Esophagus squamous epithelium (tissue), 5 donors: ENCODE measurements around the gene SPTLC2. TPM values are rescaled to one million over a fixed set of nuclear protein-coding genes. Genes with fewer than 3 reads are reported as not detected.
A peak's percentile ranks its signal among the peaks of the same experiment; 100 is the strongest.

Experiments used
- DNase-seq: peaks from one replicate; lab custom pipeline; 2025; lab: John Stamatoyannopoulos, UW
- H3K27ac ChIP-seq, 4 donors: fragments of 200-600 bp; sonication (generic); one replicate each; pipeline ENCODE4 v1.5.1; 2016 to 2019; ENCODE audit warnings: mild to moderate bottlenecking in 1 of 4
- H3K27me3 ChIP-seq, 4 donors: fragments of 200-600 bp; sonication (generic); 1 replicate in 3 of 4; 2 replicates in 1 of 4; pipeline versions ENCODE4 v1.5.1 to v1.6.0; 2017 to 2021; ENCODE audit warnings: antibody characterized with exemption in 1 of 4
- H3K36me3 ChIP-seq, 3 donors: fragments of 200-600 bp; sonication (generic); one replicate each; pipeline ENCODE4 v1.5.1; 2016 to 2019
- H3K4me1 ChIP-seq, 3 donors: fragments of 200-600 bp; sonication (generic); one replicate each; pipeline ENCODE4 v1.5.1; 2017 to 2019
- H3K4me3 ChIP-seq, 4 donors: fragments of 200-600 bp; sonication (generic); 1 replicate in 3 of 4; 2 replicates in 1 of 4; pipeline ENCODE4 v1.5.1; 2016 to 2019; ENCODE audit warnings: mild to moderate bottlenecking in 2 of 4, moderate library complexity in 1 of 4
- H3K9me3 ChIP-seq, 3 donors: fragments of 200-600 bp; sonication (generic); one replicate each; pipeline ENCODE4 v1.5.1; 2016 to 2019
- POLR2A ChIP-seq, 4 donors: fragments of 450-650 bp; IDR thresholded peaks; one replicate each; pipeline ENCODE4 v1.6.1; 2017; ENCODE audit warnings: antibody characterized with exemption in 4 of 4, mild to moderate bottlenecking in 4 of 4, moderate library complexity in 3 of 4
- WGBS, 2 donors: methylation state at CpG; one replicate each; pipeline ENCODE4 v1.1.5; 2018; 5-methylcytosine and 5-hydroxymethylcytosine counted together
- intact Hi-C: fragments of 100-400 bp; cut with DNase I; formaldehyde crosslinking; loops from one replicate; pipeline ENCODE4 v1.15.0; 2022
- small RNA-seq, 4 donors: library from RNA; depleted of rRNA; stranded (forward); fragments of <200 nt; gene quantifications; one replicate each; pipeline ENCODE3, GENCODE V24; 2016
- total RNA-seq, 4 donors: library from RNA; depleted of rRNA; stranded (reverse); fragments of >200 nt; gene quantifications; one replicate each; pipeline ENCODE4 v1.1.0, GENCODE V29; 2016
- TF ChIP-seq, protein P1 (sequence below), 6 experiments: fragments of 450-650 bp in 4 of 6; fragments of 200-600 bp in 2 of 6; sonication (generic) in 2 of 6; IDR thresholded peaks; one replicate each; pipeline ENCODE4 v1.5.1; 2016 to 2019; ENCODE audit warnings: antibody characterized with exemption in 6 of 6, mild to moderate bottlenecking in 4 of 6, moderate library complexity in 4 of 6
- donor health status: DM: yes; HTN: yes; CAD: no.

SPTLC2 gene
- total RNA-seq, 4 donors from 2014 or later, result 35.1 to 50.5 (median 39.9) TPM

DNA sequence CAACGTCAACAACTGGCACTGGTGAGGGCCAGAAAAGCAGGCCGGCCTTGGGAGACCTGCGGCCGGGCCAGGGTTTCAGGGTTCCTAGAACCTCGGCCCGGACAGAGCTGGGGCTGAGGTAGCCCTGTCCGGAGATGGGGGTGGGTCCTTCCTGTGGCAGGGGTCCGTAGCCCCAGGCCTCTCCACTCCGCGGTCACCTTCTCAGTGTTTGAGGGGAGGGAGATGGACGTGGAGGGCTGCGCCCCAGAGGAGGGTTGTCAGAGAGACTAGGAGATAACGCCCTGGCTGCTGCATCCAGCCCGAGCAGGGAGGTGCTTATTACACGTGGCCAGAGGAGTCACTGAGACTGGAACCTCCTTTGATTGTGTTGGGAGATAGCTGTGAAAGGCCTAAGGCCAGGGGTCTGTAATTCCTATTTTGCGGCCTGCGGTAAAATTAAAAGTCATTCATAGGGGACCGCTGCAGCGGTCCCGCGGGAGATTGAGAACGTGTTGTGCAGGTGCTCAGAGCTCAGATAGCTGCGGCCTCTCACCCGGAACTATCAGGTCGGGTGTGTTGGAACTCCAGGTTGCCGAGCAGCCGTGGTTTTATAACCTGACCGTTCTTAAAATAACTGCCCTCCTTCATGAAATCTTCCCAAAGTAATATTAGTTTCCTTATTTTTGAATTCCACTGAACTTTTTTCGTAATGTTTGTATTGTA is 158.0 kb downstream of the SPTLC2 start:
- Histone ChIP-seq H3K36me3 (peaks cover 21 to 44% (median 37%) of the 10 kb centered on the region in 3 donors), H3K27me3 (no peaks in the 10 kb centered on the region), H3K9me3 (no peaks in the 10 kb centered on the region), H3K4me3 (peak overlapping the region; percentile 83 to 99 (median 88)), H3K27ac (peak overlapping the region; percentile 88 to 96 (median 94)), H3K4me1 (peaks cover 0 to 38% (median 19%) of the 10 kb centered on the region in 3 donors)
- DNase-seq, result no peak
- TF ChIP-seq, protein P1, sequence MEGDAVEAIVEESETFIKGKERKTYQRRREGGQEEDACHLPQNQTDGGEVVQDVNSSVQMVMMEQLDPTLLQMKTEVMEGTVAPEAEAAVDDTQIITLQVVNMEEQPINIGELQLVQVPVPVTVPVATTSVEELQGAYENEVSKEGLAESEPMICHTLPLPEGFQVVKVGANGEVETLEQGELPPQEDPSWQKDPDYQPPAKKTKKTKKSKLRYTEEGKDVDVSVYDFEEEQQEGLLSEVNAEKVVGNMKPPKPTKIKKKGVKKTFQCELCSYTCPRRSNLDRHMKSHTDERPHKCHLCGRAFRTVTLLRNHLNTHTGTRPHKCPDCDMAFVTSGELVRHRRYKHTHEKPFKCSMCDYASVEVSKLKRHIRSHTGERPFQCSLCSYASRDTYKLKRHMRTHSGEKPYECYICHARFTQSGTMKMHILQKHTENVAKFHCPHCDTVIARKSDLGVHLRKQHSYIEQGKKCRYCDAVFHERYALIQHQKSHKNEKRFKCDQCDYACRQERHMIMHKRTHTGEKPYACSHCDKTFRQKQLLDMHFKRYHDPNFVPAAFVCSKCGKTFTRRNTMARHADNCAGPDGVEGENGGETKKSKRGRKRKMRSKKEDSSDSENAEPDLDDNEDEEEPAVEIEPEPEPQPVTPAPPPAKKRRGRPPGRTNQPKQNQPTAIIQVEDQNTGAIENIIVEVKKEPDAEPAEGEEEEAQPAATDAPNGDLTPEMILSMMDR (IDR thresholded peaks at IDR 0.05), result no peak
- TF ChIP-seq POLR2A (IDR thresholded peaks at IDR 0.05), result no peak
- WGBS, 2 donors, result 0 to 1% methylated on average over 15 to 17 of the region's 29 CpGs
- intact Hi-C loops, result no loop called here

- intact Hi-C loops, result no loop called here
- H3K36me3 ChIP-seq, result peaks cover 16 to 44% (median 30%) of the 10 kb centered on the region in 3 donors
- no peaks in the 10 kb centered on the region for H3K27me3 ChIP-seq
- TF ChIP-seq POLR2A (IDR thresholded peaks at IDR 0.05), result peak in 3 of 4 donors; percentile 54 to 74 (median 66)
- TF ChIP-seq, protein P1 (IDR thresholded peaks at IDR 0.05), result no peak
- H3K4me3 ChIP-seq, result peak within 1 kb of the TSS; percentile 83 to 99 (median 88)
- peaks cover 0 to 38% (median 19%) of the 10 kb centered on the region in 3 donors for H3K4me1 ChIP-seq
- H3K9me3 ChIP-seq, result no peaks in the 10 kb centered on the region
- WGBS, 2 donors, result 0 to 1% methylated on average over 26 to 39 of the region's 50 CpGs
- DNase-seq, result peak; percentile 92
- peak within 1 kb of the TSS; percentile 88 to 96 (median 94) for H3K27ac ChIP-seq
Measured at GRCh38 chr14:77457522-77458248, 158.8 kb downstream of the SPTLC2 start, which contains the start of the genes AHSA1 and VIPAS39. Gene AHSA1, plus strand, starts transcription at chr14:77458093. Its CDS starts 97 bp downstream, at chr14:77458190. Gene VIPAS39, minus strand, starts transcription at chr14:77457601. Its CDS starts 3,499 bp downstream, at chr14:77454102.

DNA sequence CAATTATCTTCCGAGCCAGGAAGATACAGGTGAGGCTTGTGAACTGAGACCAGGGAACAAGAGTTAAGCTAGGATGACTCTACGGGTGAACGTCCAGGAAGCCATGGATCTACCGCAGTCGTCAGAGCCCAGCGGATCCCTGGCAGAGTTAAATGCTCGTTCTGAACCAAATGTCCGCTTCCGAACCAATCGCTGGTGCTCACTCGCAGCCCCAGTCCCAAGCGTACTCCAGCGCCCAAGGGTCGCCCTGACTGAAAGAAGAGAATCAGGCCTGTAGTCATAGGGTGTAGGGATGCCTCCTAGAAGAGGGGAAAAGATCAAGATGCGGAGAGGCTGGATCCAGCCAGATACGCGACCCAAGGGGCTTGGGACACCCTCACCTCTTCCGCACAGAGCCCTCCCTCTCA is 159.3 kb downstream of the SPTLC2 start:
- no peaks in the 10 kb centered on the region for H3K27me3 ChIP-seq
- 0% methylated on average over 5 to 17 of the region's 18 CpGs for WGBS, 2 donors
- H3K27ac ChIP-seq, result peak overlapping the region; percentile 88 to 96 (median 94)
- no peak for DNase-seq
- peaks cover 0 to 38% (median 19%) of the 10 kb centered on the region in 3 donors for H3K4me1 ChIP-seq
- intact Hi-C loops, result no loop called here
- TF ChIP-seq, protein P1 (IDR thresholded peaks at IDR 0.05), result no peak
- TF ChIP-seq POLR2A (IDR thresholded peaks at IDR 0.05), result peak in 2 of 4 donors; percentile 32 to 73
- no peaks in the 10 kb centered on the region for H3K9me3 ChIP-seq
- peak overlapping the region; percentile 83 to 99 (median 88) for H3K4me3 ChIP-seq
- H3K36me3 ChIP-seq, result peaks cover 11 to 44% (median 24%) of the 10 kb centered on the region in 3 donors

Small RNA genes lying within 50 kb of the gene (small RNA-seq; reads per million reads assigned to genes)
- gene COX6CP11 (0 reads per million in 4 donors), gene RF00404 (0 reads per million in 4 donors), gene RN7SL587P (0 reads per million in 4 donors)

Other genes with a start within 250 kb of the SPTLC2 start
- gene TMED8, start 239.5 kb downstream of the SPTLC2 start, total RNA-seq, result 1 to 10 TPM; 4.4 to 9.3 (median 8.0) TPM
- under 1 TPM; 0.12 to 0.48 (median 0.40) TPM for gene SAMD15, start 239.3 kb downstream of the SPTLC2 start, total RNA-seq
- gene NOXRED1, start 193.1 kb downstream of the SPTLC2 start, total RNA-seq, result not detected
- gene VIPAS39, start 159.0 kb downstream of the SPTLC2 start, total RNA-seq, result 10 to 100 TPM; 13.2 to 15.3 (median 13.8) TPM
- gene AHSA1, start 158.5 kb downstream of the SPTLC2 start, total RNA-seq, result 100 to 1,000 TPM in 3 of 4 donors, 10 to 100 TPM in 1; 98.6 to 166 (median 120) TPM
- gene ISM2, start 117.8 kb downstream of the SPTLC2 start, total RNA-seq, result 1 to 10 TPM in 2 of 4 donors, not detected in 2; 1.6 to 1.7 TPM
- 1 to 10 TPM; 4.2 to 8.8 (median 6.7) TPM for gene ALKBH1, start 91.4 kb upstream of the SPTLC2 start, total RNA-seq
- gene SLIRP, start 91.5 kb upstream of the SPTLC2 start, total RNA-seq, result 100 to 1,000 TPM; 125 to 487 (median 290) TPM
- gene SNW1, start 144.5 kb upstream of the SPTLC2 start, total RNA-seq, result 10 to 100 TPM; 23.1 to 45.4 (median 40.1) TPM
- 1 to 10 TPM; 3.6 to 5.4 (median 4.4) TPM for gene ADCK1, start 183.5 kb upstream of the SPTLC2 start, total RNA-seq